C4-2B (cell line): ENCODE measurements around the gene PDE9A.

Source experiments
- H3K27ac ChIP-seq: fragments of 450-650 bp; 2 replicates; pipeline ENCODE4 v1.5.1; 2017
- CTCF ChIP-seq: fragments of 450-650 bp; conservative IDR thresholded peaks from 2 replicates; pipeline ENCODE4 v1.5.1; 2017; ENCODE audit warnings: mild to moderate bottlenecking
- ZFX ChIP-seq: fragments of 450-650 bp; IDR thresholded peaks from 2 replicates; pipeline ENCODE4 v1.6.1; 2017

PDE9A gene

GRCh38 chr21:42646836-42647235 is 6.6 kb upstream of the PDE9A start:
- TF ChIP-seq ZFX (no peak), CTCF (no peak)
- no peak overlapping the region for H3K27ac ChIP-seq

- TF ChIP-seq ZFX (no peak), CTCF (no peak)
- no peak overlapping the region for H3K27ac ChIP-seq
These were observed 4.8 kb upstream of the PDE9A start for GRCh38 chr21:42648606-42649005.

- no peak for TF ChIP-seq ZFX
- no peak for TF ChIP-seq CTCF
- H3K27ac ChIP-seq: no peak overlapping the region
These were observed 4.0 kb upstream of the PDE9A start for GRCh38 chr21:42649122-42650032.

- TF ChIP-seq CTCF (no peak), ZFX (no peak)
- no peak overlapping the region for H3K27ac ChIP-seq
These were observed 3.4 kb upstream of the PDE9A start for GRCh38 chr21:42650033-42650370.

- H3K27ac ChIP-seq: no peak overlapping the region
- TF ChIP-seq ZFX (no peak), CTCF (no peak)
These were observed 2.7 kb upstream of the PDE9A start for GRCh38 chr21:42650441-42651421.

GRCh38 chr21:42651515-42652401 is 1.7 kb upstream of the PDE9A start:
- TF ChIP-seq CTCF: no peak
- no peak for TF ChIP-seq ZFX
- H3K27ac ChIP-seq: no peak overlapping the region; the same call in 1 of the 2 replicates
